ENCODE data around the gene TOB2.
"Not testable (repeated sequence)": the region's sequence is repeated elsewhere in the genome, so short reads cannot be mapped to it uniquely, and the experiment has no call there.

Gene TOB2

DNA sequence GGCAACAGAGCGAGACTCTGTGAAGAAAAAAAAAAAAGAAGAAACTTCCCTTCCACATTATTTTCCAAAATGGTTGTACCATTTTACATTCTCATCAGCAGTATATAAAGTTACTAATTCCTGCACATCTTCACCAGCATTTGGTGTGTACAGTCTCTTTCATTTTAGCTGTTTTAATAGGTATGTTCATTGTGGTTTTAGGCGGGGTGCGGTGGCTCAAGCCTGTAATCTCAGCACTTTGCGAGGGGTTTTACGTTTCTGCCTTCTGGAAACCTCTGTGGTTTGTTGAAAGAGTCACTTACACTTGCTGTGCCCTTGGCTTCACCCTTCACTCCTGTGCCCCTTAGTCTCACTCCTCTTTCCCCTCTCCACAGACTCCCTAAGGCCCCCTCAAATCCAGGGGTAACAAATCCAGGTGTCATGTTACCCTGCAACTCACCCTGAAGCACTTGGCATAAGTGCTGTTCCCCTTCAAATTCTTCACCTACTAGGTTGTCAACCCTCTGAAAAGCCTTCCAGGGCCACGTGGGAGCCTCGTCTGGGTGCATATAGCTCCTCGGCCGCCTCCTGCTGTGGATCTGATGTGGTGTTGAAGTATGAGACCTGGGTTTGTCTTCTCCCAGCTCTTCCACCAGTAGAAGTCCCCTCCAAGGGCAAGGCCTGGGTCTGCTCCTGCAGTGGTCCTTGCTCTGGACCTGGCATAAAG lies 20.8 kb downstream of the TOB2 start:
- no peak for DNase-seq (ENCODE audit: low spot score)

DNA sequence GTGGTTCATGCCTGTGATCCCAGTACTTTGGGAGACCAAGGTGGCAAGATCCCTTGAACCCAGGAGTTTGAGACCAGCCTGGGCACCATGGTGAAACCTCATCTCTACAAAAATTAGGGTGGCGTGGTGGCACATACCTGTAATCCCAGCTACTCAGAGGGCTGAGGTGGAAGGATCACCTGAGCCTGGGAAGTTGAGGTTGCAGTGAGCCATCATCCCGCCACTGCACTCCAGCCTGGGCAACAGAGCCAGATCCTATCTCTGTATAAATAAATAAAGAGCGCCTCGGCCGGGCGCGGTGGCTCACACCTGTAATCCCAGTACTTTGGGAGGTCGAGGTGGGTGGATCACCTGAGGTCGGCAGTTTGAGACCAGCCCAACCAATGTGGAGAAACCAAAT lies 27.9 kb downstream of the TOB2 start:
- no peak for DNase-seq (ENCODE audit: low spot score)

DNA sequence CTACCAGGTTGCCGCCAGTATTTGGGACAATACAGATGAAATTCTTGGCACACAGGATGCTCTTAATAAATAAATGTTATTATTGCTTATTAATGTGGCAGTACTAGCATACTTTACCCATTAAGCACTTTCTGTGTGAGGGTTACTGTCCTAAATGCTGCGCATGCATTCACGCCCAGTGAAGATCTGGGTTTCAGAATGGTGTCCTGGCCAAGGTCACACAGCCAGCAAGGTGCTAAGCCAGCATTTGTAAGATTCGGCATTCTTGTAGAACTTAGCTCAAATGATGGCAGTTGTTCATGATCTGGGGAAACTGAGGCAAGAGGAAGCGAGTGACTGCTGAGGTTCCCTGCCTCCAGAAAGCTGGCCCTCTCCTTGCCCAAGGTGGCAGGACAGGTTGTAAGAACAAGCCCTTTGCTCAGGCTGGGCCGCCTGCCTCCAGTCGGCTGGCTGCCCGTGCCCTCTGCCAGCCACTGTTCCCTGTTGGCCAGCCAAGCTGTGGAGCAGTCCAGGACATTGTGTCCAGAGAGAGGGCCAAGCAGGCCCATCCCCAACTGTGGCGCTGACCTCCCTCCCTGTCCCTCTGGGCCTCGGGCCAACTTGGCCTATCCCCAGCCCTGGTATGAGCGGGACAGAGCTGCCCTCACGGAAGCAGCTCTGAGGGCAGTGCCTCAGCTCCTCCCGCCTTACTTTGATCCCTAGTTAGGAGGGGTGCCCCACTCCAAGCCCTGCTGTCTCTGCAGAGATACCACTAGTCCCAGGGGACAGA lies 28.8 kb downstream of the TOB2 start:
- no peak for DNase-seq (ENCODE audit: low spot score)

DNA sequence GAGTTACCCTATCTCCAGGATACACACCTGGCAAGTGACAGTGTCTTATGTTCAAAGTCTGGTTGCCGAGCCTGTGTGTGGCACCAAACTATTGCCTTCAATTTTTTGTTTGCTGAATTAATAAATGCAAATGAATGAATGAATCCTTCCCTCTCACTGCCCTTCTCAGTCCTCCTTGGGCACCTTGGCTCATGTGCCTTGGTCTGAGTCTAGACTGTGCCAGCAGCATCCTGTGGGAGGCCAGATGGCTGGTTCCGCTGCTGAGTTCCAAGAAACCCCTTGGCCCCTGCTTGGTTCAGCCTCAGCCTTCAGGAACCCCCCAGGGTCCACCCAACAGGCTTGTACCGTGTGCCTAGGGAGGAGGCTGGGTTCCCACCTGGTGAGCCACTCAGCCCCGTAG lies 31.0 kb downstream of the TOB2 start:
- no peak for DNase-seq (ENCODE audit: low spot score)

DNA sequence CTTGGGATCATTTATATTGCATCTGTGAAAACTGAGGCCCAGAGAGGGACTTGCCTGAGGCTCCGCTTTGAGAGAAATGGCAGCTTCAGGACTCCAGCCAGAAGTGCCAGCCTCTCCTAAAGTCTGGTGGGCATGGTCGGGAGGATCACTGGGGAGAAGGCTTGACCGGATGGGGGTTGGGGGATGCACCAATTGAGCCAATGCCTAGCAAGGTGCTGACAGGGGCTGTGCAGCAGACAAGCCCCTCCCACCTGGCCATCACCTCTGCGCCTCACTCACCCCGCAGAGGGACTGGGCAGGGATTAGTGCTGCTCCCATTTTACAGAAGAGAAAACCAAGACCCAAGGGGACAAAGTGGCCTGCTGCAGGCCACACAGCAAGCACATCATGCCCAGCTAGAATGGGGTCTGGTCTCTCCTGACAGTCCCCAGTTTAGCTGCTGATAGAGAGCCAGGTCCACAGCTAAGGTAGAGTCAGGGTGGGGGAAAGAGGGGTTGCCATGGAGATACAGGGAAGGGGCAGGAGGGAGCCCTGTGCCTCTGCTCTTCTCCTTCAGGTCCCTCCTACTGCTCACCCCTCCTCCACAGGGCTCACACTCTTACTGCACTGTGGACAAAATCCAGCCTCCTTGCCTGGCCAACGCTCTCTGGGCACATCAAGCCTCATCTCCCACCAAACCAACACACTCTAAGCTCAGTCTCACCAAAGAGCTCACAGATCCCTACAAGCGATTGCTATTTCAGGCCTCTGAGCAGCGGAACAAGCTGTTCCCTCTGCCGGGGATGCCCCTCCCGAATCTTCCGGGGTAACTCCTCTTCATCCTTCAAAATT lies 35.4 kb downstream of the TOB2 start:
- DNase-seq (ENCODE audit: low spot score): no peak

DNA sequence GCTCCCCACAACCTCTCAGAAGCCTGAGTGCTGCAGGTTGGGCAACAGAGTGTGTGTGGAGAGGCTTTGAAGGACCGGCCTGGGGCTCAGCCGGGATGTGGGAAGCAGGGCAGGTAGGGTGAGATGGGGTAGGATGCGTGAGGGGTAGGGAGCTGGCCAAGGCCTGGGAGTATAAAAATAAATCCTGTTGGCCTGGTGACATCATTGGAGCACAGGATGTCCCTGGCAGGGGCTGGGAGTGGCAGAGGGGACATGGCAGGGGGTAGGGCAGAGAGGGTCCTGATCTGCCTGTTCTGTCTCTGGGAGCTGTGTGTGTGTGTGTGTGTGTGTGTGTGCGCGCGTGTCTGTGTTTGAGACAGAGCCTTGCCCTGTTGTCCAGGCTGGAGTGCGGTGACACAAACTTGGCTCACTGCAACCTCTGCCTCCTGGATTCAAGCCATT lies 36.3 kb downstream of the TOB2 start:
- no peak for DNase-seq (ENCODE audit: low spot score)

DNA sequence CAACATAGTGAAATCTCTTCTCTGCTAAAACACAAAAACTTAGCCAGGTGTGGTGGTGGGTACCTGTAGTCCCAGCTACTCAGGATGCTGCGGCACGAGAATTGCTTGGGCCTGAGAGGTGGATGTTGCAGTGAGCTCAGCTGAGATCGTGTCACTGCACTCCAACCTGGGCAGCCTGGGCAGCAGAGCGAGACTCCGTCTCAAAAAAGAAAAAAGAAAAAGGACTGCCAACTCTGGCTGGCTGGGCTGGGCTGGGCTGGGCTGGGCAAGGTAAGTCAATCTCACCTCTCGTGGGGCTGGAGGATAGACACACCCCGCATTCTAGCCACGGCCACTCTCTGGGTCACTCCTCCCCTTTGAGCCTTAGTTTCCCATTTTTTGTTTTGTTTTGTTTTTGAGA lies 37.9 kb downstream of the TOB2 start:
- DNase-seq (ENCODE audit: low spot score): no peak

DNA sequence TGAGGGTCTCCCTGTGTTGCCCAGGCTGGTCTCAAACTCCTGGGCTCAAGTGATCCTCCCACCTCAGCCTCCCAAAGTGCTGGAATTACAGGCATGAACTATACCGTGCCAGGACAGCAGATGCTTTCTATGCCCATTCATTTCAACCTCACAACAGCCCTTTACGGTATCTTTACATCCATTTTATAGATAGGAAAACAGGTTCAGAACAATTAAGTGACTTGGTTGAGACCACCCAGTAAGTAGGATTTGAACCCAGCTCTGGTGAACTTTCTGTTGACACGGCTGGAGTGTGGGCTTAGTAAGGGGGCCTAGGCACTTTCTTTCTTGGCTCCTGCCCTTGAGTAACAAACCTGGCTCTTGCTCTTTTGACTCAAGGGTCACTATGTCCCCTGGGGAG lies 39.2 kb downstream of the TOB2 start:
- no peak for DNase-seq (ENCODE audit: low spot score)

DNA sequence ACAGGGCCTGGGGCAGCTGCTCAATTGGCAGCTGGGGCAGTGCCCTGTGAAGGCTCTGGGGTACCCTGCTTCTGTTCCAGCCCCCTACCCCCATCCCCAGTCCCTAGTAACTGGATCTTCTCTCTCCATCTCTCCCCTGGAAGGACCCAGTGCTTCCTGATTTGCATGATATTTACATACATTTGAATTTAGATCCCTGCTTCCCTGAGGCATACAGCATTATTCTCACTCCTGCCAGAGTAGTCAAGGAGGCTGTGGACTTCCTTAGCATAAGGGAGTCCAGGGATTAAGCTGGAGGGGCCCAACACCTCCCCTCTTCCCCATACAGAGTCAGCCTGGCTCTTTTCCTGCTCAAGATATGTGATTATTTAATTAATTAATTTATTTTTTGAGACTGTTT lies 40.2 kb downstream of the TOB2 start:
- no peak for DNase-seq (ENCODE audit: low spot score)

DNA sequence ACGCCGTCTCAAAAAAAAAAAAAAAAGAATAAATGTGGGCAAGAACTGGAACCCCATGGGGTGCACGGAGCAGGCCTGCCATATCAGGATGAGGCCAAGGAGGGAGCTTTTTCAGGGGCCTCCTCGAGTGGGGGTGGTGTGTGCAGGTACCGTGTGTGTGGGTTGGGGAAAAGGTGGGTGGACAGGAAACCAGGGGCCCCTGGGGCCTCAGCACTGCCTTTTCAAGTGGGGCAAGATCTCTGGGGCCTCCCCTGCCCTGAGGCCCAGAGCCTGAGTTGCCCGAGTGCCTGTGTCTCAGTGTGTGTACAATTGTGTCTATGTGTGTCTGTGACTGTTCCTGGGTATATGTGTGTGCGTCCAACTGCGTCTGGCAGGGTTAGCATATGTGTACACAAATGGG lies 41.0 kb downstream of the TOB2 start:
- DNase-seq (ENCODE audit: low spot score): no peak

DNA sequence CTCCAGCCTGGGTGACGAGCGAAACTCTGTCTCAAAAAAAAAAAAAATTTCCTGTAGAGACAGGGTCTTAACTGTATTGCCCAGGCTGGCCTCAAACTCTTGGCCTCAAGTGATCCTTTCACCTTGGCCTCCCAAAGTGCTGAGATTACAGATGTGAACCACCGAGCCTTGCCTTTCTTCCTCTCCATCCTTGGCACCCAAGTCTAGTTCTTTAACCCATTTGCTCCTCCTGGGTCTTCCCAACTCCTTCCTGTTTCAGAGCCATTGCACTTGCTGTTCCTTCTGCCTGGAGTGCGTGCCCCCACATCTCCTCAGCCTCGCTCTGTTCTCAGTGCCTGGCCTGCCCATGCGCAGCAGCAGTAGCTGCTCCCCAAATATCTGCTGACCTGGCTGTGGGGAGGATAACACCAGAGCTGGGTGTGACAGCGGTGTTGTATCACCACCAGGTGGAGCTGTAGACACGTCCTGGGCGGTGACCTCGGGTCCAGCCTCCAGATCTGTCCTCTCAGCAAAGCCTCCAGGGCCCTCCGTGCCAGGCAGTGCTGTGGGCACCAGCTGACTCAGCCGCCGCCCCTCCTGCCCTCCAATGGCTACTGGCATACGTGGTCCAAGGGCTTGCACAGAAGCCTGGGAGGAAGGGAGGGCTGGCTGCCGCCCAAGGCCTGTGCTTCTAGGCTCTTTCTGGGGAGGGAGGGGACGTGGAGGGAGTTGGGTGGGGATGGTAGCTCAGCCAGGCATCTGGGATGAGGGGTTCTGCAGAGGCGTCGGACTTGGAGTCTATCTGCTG lies 42.9 kb downstream of the TOB2 start:
- DNase-seq (ENCODE audit: low spot score): peak; percentile 95

DNA sequence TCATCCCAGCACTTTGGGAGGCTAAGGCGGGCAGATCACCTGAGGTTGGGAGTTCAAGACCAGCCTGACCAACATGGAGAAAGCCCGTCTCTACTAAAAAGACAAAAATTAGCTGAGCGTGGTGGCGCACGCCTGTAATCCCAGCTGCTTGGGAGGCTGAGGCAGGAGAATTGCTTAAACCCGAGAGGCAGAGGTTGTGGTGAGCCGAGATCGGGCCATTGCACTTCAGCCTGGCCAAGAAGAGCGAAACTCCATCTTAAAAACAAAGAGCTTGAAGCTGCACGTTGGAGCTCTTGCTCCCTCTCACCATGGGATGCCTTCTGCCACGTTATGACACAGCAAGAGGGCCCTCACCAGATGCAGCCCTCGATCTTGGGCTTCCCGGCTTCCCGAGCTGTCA lies 43.8 kb downstream of the TOB2 start:
- DNase-seq (ENCODE audit: low spot score): not testable (repeated sequence)

DNA sequence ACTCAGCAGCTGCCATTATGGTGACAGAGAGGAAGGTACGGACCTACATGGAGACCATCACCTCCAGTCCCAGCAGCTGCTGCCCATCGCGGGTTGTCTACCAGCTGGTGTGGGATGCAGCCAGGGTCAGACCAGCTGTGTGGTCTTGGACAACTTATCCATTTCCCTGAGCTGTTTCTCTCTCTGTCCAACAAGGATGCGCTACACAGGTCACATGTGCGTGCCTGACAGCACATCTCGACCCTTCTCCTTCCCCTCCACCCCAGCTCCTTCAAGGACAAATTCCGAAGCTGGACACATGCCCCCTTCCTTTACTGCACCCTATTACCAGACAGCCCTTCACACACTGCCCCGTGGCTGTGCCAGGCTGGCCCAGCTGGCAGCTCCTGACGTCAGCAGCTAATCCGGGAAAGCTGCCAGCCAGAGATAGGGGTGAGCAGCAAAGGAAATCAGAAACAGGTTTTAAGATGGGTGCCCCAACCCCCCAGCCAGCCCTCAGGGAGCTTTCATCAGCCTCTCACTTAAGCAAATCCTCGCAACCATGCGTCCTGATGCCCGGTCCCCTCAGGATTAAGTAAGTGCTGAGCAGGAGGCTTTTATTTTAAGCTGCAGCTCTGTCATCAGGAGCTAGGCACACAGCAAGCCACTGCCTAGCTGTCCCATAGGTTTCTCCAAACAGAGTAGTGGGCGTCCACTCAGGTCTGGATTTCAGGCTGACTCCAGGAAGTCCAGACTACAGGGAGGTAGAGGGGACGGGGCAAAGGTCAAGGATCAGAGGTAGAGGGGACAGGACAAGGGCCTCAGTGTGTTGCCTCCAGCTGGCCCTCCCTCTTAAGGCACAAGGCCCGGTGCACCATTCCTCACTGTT lies 44.6 kb downstream of the TOB2 start:
- peak; percentile 77 for DNase-seq (ENCODE audit: low spot score)

DNA sequence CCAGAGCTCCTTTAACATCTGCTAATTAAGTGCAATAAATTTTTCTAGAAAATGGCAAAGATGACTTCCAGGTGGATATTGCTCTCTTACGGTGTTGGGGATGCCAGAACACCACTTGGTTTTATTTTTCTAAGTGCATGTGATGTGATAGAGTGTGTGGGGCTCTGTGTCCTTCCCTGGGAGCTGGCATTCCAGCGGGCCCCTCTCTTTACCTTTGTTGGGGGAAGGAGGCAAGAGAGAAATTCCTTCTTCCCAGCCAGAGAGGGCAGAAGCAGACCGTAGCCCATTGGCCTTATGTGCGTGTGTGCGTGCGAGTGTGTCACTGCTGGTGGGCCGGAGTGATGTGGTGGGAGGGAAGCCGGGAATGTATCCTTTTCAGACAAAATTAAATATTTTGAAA lies 47.7 kb downstream of the TOB2 start:
- no peak for DNase-seq (ENCODE audit: low spot score)

DNA sequence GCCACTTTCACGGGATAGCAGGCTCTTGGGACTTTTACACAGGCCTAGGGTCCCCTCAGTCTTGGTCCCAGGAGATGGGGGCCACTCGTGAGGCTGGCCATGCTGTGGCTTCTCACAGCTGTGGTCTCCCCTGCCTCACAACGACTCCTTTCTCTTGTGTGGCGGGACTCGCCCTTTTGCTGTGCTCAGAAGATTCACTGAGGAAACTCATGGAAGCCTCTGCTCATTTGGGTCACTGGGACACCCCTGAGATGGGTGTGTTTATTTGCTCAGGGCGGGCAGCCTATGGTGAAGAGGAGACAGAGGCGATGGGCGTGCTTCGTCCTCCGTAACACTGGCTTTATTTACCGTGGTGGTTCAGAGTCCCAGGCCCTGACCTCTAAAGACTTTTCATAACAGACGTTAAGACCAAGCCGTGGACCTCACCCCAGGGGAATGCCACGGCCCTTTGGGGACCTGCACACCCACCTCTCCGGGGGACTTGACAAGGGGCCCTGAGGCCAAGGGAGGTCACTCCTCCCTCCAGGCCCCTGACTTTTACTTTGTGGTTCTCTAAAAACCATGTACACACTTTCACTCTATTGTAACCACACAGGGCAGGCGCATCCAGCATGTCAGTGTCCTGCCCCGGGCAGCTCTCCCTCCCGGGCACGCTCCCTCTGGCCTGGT lies 49.3 kb downstream of the TOB2 start:
- no peak for DNase-seq (ENCODE audit: low spot score)

DNA sequence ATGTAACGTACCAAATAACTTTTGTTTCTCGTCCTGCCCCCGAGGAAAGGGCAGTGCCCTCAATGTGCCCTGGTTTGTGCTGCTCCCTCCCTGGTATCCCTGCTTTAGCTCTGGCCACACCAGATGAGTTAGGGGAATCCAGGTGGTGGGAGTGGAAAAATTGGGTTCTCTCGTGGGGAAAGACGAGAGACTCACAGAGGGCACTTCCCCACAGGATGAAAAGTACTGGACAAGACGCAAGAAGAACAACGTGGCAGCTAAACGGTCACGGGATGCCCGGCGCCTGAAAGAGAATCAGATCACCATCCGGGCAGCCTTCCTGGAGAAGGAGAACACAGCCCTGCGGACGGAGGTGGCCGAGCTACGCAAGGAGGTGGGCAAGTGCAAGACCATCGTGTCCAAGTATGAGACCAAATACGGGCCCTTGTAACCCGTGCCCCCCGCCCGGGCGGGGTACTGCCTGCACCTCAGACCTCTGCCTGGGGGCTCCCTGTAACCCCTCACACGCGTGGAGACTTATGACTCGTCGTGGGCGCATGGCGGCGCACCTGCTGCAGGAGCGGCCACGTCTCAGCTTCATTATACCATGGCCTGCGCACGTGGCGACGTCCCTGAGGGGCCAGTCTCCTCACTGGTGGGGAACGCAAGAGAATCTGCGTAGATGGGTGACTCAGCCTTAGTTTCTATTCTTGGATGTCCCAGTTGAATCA lies 50.9 kb downstream of the TOB2 start:
- DNase-seq (ENCODE audit: low spot score): no peak

DNA sequence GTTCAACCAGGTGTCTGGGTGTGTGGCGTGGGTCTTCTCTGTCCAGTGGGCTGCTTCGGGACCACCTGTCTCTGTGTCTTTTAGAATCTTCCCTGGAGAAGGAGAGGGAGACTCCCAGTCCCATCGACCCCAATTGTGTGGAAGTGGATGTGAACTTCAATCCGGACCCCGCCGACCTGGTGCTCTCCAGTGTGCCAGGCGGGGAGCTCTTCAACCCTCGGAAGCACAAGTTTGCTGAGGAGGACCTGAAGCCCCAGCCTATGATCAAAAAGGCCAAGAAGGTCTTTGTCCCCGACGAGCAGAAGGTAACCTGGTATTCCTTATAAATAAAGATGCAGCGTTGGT lies 52.6 kb downstream of the TOB2 start:
- no peak for DNase-seq (ENCODE audit: low spot score)

DNA sequence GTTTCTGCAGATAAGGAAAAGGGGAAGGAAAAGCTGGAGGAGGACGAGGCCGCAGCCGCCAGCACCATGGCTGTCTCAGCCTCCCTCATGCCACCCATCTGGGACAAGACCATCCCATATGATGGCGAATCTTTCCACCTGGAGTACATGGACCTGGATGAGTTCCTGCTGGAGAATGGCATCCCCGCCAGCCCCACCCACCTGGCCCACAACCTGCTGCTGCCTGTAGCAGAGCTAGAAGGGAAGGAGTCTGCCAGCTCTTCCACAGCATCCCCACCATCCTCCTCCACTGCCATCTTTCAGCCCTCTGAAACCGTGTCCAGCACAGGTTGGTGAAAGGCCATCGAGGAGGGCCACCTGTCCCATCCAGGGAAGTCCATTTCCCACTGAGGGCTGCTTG lies 59.3 kb downstream of the TOB2 start:
- DNase-seq (ENCODE audit: low spot score): no peak

DNA sequence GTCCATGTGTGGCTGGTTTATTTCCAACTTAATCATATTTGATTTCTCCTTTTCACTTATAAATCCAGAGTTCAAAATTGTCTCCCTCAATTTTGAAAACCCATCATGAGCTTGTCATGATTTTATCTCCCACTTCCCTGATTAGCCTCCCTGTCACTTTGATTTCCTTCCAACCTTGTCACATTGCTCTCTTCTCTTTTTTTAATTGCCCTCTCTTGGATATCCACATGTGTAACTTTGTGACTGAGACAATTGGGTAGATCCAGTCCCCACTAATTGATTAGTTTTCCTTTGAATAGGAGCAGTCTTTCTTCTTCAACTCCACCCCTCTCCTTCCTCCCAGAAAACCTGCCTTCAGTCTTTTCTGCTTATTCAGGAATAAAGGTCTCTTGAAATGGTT lies 62.5 kb downstream of the TOB2 start:
- DNase-seq (ENCODE audit: low spot score): no peak

Data from GM03348 (cell line).